ENCODE measurements around the gene TTPAL.
A peak's percentile ranks its signal among the peaks of the same experiment; 100 is the strongest.

Gene TTPAL

DNA sequence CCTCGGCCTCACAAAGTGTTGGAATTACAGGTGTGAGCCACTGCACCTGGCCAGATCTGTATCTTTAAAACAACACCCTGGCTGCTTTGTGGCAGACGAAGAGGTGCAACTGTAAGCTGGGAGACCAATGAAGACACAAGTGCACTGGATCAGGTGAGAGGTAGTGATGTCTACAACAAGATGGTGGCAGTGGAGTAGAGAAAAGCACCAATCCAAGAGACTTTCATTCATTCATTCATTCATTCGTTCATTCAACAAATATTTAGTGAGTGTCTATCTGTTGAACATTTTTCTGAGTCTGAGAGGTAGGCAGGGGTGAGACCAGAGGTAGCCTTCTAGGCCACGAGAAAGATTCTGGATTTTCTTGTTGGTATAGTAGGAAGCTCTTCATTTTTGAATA lies 36.9 kb upstream of the TTPAL start:
- no peak for DNase-seq (ENCODE audit: low read depth in 1 of 2, low spot score in 1 of 2)
- no peak overlapping the region for H3K4me3 ChIP-seq (replicated peaks; ENCODE audit: insufficient read depth, low read length)
- TF ChIP-seq SPI1 (IDR thresholded peaks at IDR 0.05; ENCODE audit: borderline replicate concordance, low read depth) = no peak
- TF ChIP-seq POLR2AphosphoS5 (IDR thresholded peaks at IDR 0.05; ENCODE audit: low read depth) = no peak
- TF ChIP-seq, protein P1, sequence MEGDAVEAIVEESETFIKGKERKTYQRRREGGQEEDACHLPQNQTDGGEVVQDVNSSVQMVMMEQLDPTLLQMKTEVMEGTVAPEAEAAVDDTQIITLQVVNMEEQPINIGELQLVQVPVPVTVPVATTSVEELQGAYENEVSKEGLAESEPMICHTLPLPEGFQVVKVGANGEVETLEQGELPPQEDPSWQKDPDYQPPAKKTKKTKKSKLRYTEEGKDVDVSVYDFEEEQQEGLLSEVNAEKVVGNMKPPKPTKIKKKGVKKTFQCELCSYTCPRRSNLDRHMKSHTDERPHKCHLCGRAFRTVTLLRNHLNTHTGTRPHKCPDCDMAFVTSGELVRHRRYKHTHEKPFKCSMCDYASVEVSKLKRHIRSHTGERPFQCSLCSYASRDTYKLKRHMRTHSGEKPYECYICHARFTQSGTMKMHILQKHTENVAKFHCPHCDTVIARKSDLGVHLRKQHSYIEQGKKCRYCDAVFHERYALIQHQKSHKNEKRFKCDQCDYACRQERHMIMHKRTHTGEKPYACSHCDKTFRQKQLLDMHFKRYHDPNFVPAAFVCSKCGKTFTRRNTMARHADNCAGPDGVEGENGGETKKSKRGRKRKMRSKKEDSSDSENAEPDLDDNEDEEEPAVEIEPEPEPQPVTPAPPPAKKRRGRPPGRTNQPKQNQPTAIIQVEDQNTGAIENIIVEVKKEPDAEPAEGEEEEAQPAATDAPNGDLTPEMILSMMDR (IDR thresholded peaks at IDR 0.05; ENCODE audit: insufficient read depth, low read length) = no peak
- TF ChIP-seq, protein P2, sequence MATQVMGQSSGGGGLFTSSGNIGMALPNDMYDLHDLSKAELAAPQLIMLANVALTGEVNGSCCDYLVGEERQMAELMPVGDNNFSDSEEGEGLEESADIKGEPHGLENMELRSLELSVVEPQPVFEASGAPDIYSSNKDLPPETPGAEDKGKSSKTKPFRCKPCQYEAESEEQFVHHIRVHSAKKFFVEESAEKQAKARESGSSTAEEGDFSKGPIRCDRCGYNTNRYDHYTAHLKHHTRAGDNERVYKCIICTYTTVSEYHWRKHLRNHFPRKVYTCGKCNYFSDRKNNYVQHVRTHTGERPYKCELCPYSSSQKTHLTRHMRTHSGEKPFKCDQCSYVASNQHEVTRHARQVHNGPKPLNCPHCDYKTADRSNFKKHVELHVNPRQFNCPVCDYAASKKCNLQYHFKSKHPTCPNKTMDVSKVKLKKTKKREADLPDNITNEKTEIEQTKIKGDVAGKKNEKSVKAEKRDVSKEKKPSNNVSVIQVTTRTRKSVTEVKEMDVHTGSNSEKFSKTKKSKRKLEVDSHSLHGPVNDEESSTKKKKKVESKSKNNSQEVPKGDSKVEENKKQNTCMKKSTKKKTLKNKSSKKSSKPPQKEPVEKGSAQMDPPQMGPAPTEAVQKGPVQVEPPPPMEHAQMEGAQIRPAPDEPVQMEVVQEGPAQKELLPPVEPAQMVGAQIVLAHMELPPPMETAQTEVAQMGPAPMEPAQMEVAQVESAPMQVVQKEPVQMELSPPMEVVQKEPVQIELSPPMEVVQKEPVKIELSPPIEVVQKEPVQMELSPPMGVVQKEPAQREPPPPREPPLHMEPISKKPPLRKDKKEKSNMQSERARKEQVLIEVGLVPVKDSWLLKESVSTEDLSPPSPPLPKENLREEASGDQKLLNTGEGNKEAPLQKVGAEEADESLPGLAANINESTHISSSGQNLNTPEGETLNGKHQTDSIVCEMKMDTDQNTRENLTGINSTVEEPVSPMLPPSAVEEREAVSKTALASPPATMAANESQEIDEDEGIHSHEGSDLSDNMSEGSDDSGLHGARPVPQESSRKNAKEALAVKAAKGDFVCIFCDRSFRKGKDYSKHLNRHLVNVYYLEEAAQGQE (IDR thresholded peaks at IDR 0.05; ENCODE audit: insufficient replicate concordance, low read depth) = no peak
- no peak for TF ChIP-seq GABPA (IDR thresholded peaks at IDR 0.05; ENCODE audit: low read depth)
- H3K27me3 ChIP-seq (ENCODE audit: insufficient read depth, poor library complexity, severe bottlenecking) = peaks cover 2% of the 10 kb centered on the region
- no peak overlapping the region for H3K27ac ChIP-seq (replicated peaks)

DNA sequence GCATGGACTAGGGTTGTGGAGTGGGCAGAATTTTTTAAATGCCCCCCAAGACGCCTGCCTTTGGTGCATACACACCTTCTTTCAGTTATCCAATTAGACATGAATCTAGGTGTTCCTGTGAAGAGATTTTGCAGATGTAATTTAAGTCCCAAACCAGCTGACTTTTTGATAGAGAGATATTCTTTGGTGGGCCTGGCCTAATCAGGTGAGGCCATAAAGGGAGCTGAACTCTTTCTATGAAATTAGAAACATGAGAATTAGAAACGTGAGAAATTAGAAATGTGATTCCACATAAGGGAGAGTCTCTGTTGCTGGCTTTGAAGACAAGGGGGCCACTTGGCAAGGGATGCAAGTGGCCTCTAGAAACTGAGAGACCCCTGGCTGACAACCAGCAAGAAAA lies 36.4 kb upstream of the TTPAL start:
- Histone ChIP-seq H3K4me3 (replicated peaks; ENCODE audit: insufficient read depth, low read length) (no peak overlapping the region), H3K27me3 (ENCODE audit: insufficient read depth, poor library complexity, severe bottlenecking) (peaks cover 2% of the 10 kb centered on the region), H3K27ac (replicated peaks) (no peak overlapping the region)
- TF ChIP-seq POLR2AphosphoS5 (IDR thresholded peaks at IDR 0.05; ENCODE audit: low read depth) (no peak), SPI1 (IDR thresholded peaks at IDR 0.05; ENCODE audit: borderline replicate concordance, low read depth) (no peak), GABPA (IDR thresholded peaks at IDR 0.05; ENCODE audit: low read depth) (no peak)
- TF ChIP-seq, protein P2 (IDR thresholded peaks at IDR 0.05; ENCODE audit: insufficient replicate concordance, low read depth) = no peak
- TF ChIP-seq, protein P1 (IDR thresholded peaks at IDR 0.05; ENCODE audit: insufficient read depth, low read length) = no peak
- no peak for DNase-seq (ENCODE audit: low read depth in 1 of 2, low spot score in 1 of 2)

- Histone ChIP-seq H3K4me3 (replicated peaks; ENCODE audit: insufficient read depth, low read length) (no peak overlapping the region), H3K27me3 (ENCODE audit: insufficient read depth, poor library complexity, severe bottlenecking) (no peaks in the 10 kb centered on the region), H3K27ac (replicated peaks) (no peak overlapping the region)
- TF ChIP-seq, protein P1 (IDR thresholded peaks at IDR 0.05; ENCODE audit: insufficient read depth, low read length) = no peak
- no peak for TF ChIP-seq GABPA (IDR thresholded peaks at IDR 0.05; ENCODE audit: low read depth)
- TF ChIP-seq POLR2AphosphoS5 (IDR thresholded peaks at IDR 0.05; ENCODE audit: low read depth) = no peak
- TF ChIP-seq, protein P2 (IDR thresholded peaks at IDR 0.05; ENCODE audit: insufficient replicate concordance, low read depth) = no peak
- TF ChIP-seq SPI1 (IDR thresholded peaks at IDR 0.05; ENCODE audit: borderline replicate concordance, low read depth) = no peak
- DNase-seq (ENCODE audit: low read depth in 1 of 2, low spot score in 1 of 2) = peak in 1 of 2 experiments; percentile 6
Observed at GRCh38 chr20:44442298-44443070, 33.2 kb upstream of the TTPAL start.

Measured in HL-60 (cell line).